IPS-NIHi7 (cell line): Measurements from ENCODE around the gene RBM25.
"Not testable (repeated sequence)": the region's sequence is repeated elsewhere in the genome, so short reads cannot be mapped to it uniquely, and the experiment has no call there.

Experiments used
- DNase-seq: peaks from one replicate; pipeline ENCODE4 v3.0.0; 2012; ENCODE audit warnings: mixed read lengths; ENCODE audit errors: extremely low spot score

RBM25 gene

GRCh38 chr14:73168691-73169090 lies 110.4 kb downstream of the RBM25 start:
- DNase-seq, result no peak

- DNase-seq, result not testable (repeated sequence)
These were observed 111.5 kb downstream of the RBM25 start for GRCh38 chr14:73169855-73170254.

- no peak for DNase-seq
These were observed 112.4 kb downstream of the RBM25 start for GRCh38 chr14:73170686-73171085.

- DNase-seq, result no peak
These were observed 114.2 kb downstream of the RBM25 start for GRCh38 chr14:73172500-73172899.

- DNase-seq, result no peak
These were observed 114.9 kb downstream of the RBM25 start for GRCh38 chr14:73173092-73173735.
